ENCODE measurements around the gene NELL1. TPM values are rescaled to one million over a fixed set of nuclear protein-coding genes. Genes with fewer than 3 reads are reported as not detected.

NELL1 gene
- total RNA-seq, 1 experiment from 2014 or later, result not detected

DNA sequence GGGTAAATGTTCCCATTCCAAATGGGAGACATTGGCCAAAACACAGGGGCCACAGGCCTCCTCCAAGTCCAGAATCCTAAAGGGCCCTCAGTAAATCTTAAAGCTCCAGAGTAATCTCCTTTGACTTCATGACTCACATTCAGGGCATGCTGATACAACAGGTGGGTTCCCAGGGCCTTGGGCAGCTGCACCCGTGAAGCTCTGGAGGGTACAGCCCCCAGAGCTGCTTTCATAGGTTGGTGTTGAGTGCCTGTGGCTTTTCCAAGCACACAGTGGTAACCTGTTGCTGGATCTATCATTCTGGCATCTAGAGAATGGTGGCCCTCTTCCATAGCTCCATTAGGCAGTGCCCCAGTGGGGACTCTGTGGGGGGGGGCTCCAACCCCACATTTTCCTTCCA is 54.0 kb downstream of the NELL1 start:
- no peaks in the 10 kb centered on the region for H3K9me3 ChIP-seq
- DNase-seq, result no peak
- H3K36me3 ChIP-seq, result no peaks in the 10 kb centered on the region
- no peaks in the 10 kb centered on the region for H3K27me3 ChIP-seq
- H3K4me3 ChIP-seq, result no peak overlapping the region

DNA sequence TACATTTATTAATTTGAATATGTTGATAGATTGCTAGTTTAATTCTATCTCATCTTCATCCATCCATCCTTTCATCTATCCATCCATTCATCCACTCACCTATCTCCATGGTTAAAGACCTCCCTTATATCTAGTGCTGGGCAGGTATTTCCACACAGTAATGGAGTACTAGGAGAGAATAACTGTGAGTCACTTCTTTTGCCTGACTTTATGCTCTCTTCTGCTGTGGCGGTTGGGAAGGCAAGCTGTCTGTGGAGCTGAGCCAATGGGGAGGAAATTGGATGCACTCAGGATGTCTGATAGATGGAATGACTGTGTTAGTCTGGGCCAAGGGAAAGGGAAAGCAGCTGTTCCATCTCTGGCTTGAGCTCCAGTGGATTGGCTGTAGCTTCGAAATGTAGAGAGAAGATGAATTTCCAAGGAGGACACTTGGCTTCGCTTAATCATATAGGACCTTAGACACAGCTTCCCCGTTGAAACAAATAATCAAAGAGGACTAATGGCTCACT is 60.3 kb downstream of the NELL1 start:
- H3K9me3 ChIP-seq, result no peaks in the 10 kb centered on the region
- no peak overlapping the region for H3K4me3 ChIP-seq
- no peaks in the 10 kb centered on the region for H3K36me3 ChIP-seq
- H3K27me3 ChIP-seq, result no peaks in the 10 kb centered on the region
- peak; percentile 1 for DNase-seq

DNA sequence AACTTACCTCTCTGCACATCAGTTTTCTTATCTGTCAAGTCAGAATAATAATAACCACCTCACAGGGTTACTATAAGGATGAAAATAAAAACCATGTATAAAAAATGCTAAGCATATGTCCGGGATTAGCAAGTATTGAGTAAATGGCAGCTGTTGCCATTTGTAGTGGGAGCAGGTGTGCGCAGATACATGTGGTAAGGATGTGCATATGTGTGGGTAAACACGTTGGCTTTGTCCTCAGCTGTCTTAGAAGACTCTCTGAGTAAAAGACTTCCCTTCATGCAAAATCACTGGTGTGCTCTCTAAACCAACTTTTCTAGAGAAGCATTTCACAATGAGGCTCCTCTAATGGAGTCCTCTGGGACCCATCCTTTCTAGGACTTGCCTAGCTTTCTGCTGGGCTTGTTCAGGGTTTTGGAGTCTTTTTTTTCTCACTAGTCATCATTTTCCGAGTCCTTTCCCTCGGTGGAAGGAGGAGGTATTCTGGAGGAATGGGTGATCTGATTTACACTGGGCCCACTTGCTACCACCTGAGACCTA is 62.4 kb downstream of the NELL1 start:
- H3K27me3 ChIP-seq, result no peaks in the 10 kb centered on the region
- DNase-seq, result no peak
- H3K9me3 ChIP-seq, result no peaks in the 10 kb centered on the region
- H3K36me3 ChIP-seq, result no peaks in the 10 kb centered on the region
- H3K4me3 ChIP-seq, result no peak overlapping the region

DNA sequence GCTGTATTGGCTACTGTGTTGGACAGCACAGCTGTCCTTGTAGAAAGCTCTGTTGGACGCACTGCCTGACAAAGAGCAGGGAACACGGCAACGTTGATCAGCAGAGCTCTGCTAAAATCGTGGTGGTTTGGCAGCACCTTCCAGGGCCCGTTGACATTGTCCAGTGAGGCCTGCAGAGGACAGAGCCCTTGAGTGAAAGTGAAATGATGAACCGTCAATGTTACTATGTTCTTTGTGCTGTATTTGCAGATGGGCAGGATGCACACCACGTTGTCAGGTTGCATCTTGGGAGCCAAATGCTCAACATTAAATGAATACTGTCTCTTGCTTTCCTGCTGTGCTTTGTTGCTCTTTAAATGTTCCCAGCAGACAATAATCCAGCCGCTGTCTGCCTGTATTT is 69.7 kb downstream of the NELL1 start:
- H3K4me3 ChIP-seq, result no peak overlapping the region
- no peaks in the 10 kb centered on the region for H3K36me3 ChIP-seq
- DNase-seq, result no peak
- H3K9me3 ChIP-seq, result no peaks in the 10 kb centered on the region
- H3K27me3 ChIP-seq, result no peaks in the 10 kb centered on the region

DNA sequence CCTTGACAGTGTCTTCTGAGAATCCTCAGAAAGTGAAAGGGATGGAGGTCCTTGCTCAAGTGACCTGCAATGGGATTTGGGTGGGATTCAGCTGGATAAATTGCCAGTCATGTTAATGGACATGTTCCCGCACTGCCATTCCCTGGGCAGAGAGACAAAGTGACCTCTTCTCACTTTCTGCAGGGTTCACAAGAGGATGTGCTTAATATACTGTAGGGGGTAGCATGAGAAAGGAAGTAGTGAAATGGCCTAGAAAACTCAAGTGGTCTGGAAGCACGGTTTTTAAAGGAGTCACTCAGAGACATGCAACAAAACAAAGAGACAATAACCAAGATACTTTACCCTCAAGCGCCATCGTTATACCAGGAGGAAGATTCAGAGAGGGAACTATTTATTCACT is 70.2 kb downstream of the NELL1 start:
- Histone ChIP-seq H3K9me3 (no peaks in the 10 kb centered on the region), H3K4me3 (no peak overlapping the region), H3K36me3 (no peaks in the 10 kb centered on the region), H3K27me3 (no peaks in the 10 kb centered on the region)
- no peak for DNase-seq

DNA sequence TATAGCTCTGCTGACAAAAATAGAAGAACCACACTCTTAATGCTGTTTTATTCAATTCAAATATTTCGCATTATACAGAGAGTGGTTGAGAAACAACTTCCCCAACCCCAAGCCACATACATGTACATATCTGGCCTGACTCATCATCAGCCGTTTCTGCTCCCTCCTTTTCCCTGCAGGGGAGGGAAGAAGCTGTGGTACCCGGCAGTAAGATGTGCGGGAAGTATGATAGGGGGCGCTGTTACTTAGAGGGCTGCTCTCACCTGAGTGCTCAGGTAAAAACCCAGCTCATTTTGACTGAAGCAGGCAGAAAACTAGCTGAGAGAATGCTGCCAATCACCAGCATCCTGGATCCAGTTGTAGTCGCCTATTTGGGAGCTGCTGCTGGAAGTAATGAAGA is 85.5 kb downstream of the NELL1 start:
- no peak overlapping the region for H3K4me3 ChIP-seq
- H3K9me3 ChIP-seq, result no peaks in the 10 kb centered on the region
- DNase-seq, result peak; percentile 1
- H3K27me3 ChIP-seq, result no peaks in the 10 kb centered on the region
- no peaks in the 10 kb centered on the region for H3K36me3 ChIP-seq

DNA sequence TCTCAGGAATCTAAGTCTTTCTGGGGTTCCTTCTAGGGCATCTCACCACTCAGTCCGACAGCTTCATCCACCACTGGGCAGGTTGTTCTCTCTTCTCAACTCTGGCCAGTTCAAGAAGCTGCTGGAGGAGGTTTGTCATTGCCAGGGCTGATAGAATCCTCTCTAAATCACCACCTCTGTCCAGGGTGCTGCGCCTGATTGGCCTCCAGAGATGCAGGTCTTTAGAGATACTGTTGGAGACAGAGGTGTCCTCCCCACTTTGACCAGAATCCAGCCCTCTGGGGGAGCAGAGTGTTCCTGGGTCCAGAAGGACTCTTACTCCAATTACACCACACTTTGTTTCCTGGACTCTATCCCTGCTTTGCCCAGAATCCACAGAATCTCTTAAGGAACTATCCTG is 90.2 kb downstream of the NELL1 start:
- Histone ChIP-seq H3K9me3 (no peaks in the 10 kb centered on the region), H3K27me3 (no peaks in the 10 kb centered on the region; the same call in 1 of the 2 replicates), H3K4me3 (no peak overlapping the region), H3K36me3 (no peaks in the 10 kb centered on the region)
- no peak for DNase-seq

DNA sequence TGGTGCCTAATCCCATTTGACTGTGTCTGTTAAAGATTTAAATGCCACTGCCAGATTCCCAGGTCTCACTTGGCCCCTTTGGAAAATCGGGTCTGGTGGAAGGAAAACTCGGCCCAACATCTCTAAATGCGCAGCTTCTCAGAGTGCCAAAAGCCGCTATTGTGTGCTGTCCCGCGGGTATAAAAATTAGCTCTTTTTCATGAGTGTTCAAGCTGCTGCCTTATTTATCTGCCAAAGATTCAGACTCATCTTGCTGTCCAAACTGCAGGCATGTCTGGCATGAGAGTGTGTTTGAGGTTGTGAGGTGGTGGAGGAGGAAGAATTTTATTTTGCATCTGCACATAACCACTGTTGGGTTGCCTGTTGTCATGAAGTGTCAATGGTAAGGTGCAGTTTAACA is 91.4 kb downstream of the NELL1 start:
- Histone ChIP-seq H3K27me3 (no peaks in the 10 kb centered on the region; the same call in 1 of the 2 replicates), H3K4me3 (no peak overlapping the region), H3K9me3 (no peaks in the 10 kb centered on the region), H3K36me3 (no peaks in the 10 kb centered on the region)
- DNase-seq, result no peak

DNA sequence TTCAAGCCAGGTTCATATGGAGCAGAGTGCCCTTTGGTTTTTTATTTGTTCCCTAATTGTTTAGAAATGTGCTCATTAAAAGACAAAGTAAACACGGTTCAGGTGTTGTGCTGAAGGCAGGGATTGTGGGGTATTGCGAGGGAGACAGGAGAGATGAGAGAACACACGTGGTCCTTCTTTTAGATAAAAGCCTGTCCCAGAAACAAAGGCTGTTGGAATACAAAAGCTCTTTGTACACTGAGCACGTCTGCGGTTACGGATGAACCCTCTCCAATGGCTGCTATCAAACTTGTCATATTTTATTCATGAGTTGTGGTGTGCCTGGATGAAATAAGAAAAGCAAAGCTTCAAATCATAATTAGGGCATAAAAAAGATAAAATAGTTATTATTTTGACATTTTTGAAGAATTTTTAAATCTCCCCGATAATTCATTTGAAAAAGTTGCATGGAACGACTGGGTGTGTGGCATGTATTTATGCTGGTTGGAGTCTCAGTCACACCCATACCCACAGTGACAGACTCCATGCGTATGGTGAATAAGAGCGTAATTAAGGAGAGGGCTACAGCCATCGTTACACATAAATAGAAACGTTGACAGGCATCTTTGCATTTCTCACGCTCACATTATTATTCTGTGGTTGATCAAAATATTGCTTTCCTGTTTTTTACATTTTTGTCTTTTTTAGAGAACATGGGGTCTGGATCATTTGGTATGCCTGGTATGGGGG is 92.9 kb downstream of the NELL1 start:
- Histone ChIP-seq H3K27me3 (no peaks in the 10 kb centered on the region; the same call in 1 of the 2 replicates), H3K9me3 (no peaks in the 10 kb centered on the region), H3K36me3 (no peaks in the 10 kb centered on the region), H3K4me3 (no peak overlapping the region)
- no peak for DNase-seq

DNA sequence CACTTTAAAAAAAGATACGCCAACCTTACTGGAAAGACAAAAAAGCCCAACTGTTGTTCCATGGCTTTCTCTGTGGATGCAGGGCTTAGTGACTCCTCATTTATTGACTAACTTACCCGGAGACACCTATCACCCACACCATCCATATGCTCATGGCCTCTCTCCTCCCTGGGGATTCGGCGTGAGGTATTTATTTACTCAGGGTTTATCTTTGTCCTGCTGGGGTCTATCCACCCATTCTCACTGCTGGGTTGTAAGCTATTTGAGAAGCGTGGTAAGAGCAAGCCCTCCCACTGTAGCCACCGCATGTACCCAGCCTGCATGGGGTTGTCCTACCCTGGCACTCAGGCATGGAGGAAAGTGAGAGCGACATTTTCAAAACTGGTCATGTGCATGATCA is 93.6 kb downstream of the NELL1 start:
- H3K4me3 ChIP-seq, result no peak overlapping the region
- no peaks in the 10 kb centered on the region for H3K36me3 ChIP-seq
- H3K9me3 ChIP-seq, result no peaks in the 10 kb centered on the region
- no peaks in the 10 kb centered on the region; the same call in 1 of the 2 replicates for H3K27me3 ChIP-seq
- DNase-seq, result no peak

DNA sequence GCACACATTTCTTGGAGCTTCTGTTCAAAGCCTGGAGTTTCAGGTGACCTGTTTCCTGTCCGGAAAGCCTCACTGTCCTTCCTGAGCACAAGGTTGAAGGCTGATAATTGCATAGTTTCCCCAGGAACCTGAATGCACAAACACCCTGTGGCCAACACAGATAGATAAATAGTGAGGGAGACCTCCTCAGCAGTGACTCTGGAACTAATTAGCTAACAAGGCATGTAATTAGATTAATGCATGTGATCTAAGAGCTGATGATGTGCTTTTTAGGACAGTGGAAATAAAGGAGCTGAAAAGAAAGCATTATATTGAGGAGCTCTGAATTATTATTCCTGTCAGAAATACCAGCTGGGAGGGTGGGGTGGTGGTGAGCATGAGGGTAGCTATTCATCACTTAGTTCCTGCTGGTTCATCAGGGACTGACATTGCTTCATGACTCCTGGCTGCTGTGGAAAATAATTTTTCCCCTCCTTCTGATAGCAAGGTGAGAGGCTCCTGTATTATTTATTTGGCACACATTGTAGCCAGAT is 101.1 kb downstream of the NELL1 start:
- no peak overlapping the region for H3K4me3 ChIP-seq
- no peaks in the 10 kb centered on the region for H3K9me3 ChIP-seq
- no peaks in the 10 kb centered on the region for H3K27me3 ChIP-seq
- no peaks in the 10 kb centered on the region for H3K36me3 ChIP-seq
- DNase-seq, result no peak

DNA sequence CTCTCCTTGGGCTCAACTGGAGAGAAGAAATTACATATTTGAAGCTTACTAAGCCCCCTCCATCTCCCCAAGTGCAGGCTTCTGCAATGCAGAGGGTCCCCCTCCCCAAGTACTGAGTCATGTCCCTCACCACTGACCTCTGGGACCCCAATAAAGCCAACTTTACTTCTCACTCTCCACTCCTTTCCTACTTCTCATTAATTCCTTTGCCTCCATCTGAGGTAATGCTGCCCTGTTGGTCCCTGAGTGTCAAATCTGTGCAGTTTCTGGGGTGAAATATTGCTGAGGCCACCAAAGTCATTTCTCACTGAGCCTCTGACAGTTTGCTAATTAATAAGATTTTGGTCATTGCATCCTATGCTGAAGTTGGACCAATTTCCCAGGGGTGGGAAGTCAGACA is 101.6 kb downstream of the NELL1 start:
- no peak overlapping the region for H3K4me3 ChIP-seq
- no peak for DNase-seq
- no peaks in the 10 kb centered on the region for H3K36me3 ChIP-seq
- H3K27me3 ChIP-seq, result no peaks in the 10 kb centered on the region
- no peaks in the 10 kb centered on the region for H3K9me3 ChIP-seq

DNA sequence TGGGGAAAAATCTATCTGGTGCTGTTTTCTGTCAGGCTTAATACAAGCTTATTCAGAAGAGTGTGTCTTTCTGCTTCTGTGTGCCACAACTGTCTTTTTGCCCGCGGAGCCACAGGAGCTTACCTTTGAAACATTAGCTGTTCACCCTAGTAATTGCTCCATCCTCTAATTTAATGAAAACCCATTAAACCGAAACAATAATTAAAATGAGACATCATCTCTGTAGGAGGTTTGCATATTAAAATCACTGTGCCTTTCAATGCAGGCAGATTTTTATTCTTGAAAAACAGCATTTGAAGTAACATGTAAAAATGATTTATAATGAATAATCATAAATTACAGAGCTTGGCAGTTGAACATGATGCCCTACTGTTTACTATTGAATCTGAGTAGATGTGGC is 102.3 kb downstream of the NELL1 start:
- no peaks in the 10 kb centered on the region for H3K27me3 ChIP-seq
- H3K36me3 ChIP-seq, result no peaks in the 10 kb centered on the region
- no peak overlapping the region for H3K4me3 ChIP-seq
- H3K9me3 ChIP-seq, result no peaks in the 10 kb centered on the region
- no peak for DNase-seq

DNA sequence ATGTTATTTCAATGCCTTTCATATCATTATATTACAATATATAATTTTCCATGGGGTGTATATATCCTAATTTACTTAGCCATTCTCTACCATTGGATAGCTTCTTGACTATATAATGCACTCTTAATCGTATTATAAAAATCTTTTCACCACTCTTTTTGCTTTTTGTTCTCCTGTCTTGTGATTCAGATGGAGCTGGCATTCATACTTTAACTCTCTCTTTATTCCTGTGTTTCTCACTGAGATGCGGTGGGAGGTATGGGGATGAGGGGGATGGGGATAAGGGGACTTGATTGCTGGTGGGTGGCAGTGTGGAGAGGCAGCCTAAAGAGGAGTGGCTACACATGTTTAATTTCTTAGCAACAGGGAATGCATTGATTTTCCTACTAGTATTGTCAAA is 105.9 kb downstream of the NELL1 start:
- H3K9me3 ChIP-seq, result no peaks in the 10 kb centered on the region
- H3K4me3 ChIP-seq, result no peak overlapping the region
- DNase-seq, result no peak
- H3K36me3 ChIP-seq, result no peaks in the 10 kb centered on the region
- no peaks in the 10 kb centered on the region for H3K27me3 ChIP-seq

DNA sequence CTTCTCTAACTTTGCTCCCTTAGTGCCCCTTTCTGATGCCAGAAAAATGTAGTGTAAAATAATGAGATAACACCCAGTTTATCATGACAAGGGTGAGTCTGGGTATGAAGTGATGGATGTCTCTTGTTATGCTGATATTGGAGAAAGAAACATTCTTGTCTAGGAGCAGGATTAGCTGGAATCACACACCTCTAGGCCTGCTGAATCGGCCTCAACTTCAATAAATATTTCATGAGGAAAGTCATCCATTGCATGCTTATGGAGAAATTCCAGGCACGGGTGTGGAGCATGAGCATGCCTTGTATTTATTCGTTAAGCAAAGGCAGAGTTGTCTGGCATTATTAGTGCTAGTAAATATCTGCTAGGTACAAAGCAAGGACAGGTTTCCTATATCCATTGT is 113.4 kb downstream of the NELL1 start:
- Histone ChIP-seq H3K36me3 (no peaks in the 10 kb centered on the region), H3K4me3 (no peak overlapping the region), H3K9me3 (no peaks in the 10 kb centered on the region), H3K27me3 (no peaks in the 10 kb centered on the region)
- no peak for DNase-seq

DNA sequence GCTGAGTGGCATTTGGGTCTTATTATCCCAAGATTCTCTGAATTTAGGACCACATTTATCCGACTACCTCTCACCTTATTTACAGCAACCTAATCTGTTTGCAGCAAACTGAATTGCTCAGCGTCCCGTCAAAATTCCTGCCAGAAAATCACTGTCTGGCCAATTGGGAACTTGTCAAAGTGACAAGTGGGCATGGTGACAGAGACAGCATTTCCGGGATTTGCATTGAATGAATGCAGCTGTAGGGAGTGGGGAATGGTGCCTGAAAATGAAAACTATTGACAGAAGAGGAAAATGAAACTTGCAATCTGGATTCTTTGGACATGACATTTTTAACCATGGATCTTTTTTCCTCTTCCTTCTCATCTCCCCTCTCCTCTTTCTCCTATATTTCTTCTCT is 113.8 kb downstream of the NELL1 start:
- Histone ChIP-seq H3K27me3 (no peaks in the 10 kb centered on the region), H3K9me3 (no peaks in the 10 kb centered on the region), H3K4me3 (no peak overlapping the region), H3K36me3 (no peaks in the 10 kb centered on the region)
- no peak for DNase-seq

DNA sequence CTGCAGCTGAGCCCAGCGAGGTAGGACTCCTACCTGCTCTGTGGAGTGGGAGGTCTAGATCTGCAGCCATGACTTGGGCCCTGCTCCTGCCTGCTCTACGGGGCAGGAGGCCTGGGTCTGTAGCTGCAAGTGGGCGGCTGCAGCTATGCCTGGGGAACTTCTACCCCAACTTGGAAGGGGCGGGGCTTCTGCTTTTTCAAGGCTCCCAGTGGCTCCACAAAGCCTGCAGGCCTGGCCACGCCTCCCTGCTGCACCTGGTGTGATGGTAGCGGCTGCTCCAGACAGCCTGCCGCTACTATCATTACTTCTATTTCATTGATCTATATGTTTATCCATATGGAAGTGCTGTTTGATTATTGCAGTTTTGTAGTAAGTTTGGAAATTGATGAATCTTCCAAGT is 121.2 kb downstream of the NELL1 start:
- DNase-seq, result no peak
- Histone ChIP-seq H3K4me3 (no peak overlapping the region), H3K36me3 (no peaks in the 10 kb centered on the region), H3K27me3 (no peaks in the 10 kb centered on the region), H3K9me3 (no peaks in the 10 kb centered on the region)

DNA sequence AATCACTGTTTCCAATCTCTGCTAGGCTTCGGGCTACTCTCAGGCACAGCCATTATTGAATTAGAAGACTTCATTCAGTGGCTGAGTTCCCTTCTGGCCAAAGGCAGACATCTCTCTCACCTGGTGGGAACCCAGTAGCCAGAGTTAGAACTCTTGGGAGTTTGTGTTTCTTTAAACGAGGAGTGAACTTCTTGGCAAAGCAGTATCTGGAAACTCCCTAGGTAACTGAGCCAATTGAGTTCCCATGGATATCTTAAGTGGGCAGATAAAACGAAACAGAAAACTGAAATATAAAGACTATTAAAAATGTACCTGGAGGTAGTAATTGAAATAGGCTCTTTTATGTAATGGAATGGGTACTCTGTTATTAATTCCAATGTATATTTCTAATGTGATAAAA is 125.6 kb downstream of the NELL1 start:
- H3K36me3 ChIP-seq, result no peaks in the 10 kb centered on the region
- no peak overlapping the region for H3K4me3 ChIP-seq
- DNase-seq, result no peak
- H3K27me3 ChIP-seq, result no peaks in the 10 kb centered on the region
- no peaks in the 10 kb centered on the region for H3K9me3 ChIP-seq
